ENCODE measurements around the gene BIN2.

GRCh38 chr12:51329742-51330141 is 5.8 kb upstream of the BIN2 start:
- no peak for TF ChIP-seq CTCF (conservative IDR thresholded peaks at IDR 0.05; ENCODE audit: low read depth in 2 of 2)
- TF ChIP-seq EZH2 (IDR thresholded peaks at IDR 0.05; ENCODE audit: low read depth, unreplicated experiment) = no peak
- TF ChIP-seq REST (IDR thresholded peaks at IDR 0.05; ENCODE audit: unreplicated experiment) = no peak
- TF ChIP-seq POLR2AphosphoS5 (IDR thresholded peaks at IDR 0.05; ENCODE audit: low read depth) = no peak
- no peak for TF ChIP-seq EZH2phosphoT487 (IDR thresholded peaks at IDR 0.05; ENCODE audit: unreplicated experiment)
- no peak for TF ChIP-seq CREB1 (CRISPR knock-in tag; IDR thresholded peaks at IDR 0.05; ENCODE audit: low read depth)

All from GM23338 (cell line).